WTC11 (cell line): ENCODE data around the gene COL6A5. TPM values are rescaled to one million over a fixed set of nuclear protein-coding genes. Genes with fewer than 3 reads are reported as not detected.

Source experiments
- ATAC-seq: fragments of 200-7000 bp; cut with Tn5 transposase; 2 replicates; pipeline ENCODE4 v1.10.0; 2021; ENCODE audit warnings: mild to moderate bottlenecking, moderate library complexity
- CTCF ChIA-PET: fragments of 300-600 bp; sonication (Branson Sonifier 250); formaldehyde crosslinking; loops from one replicate; lab custom pipeline; 2021; ENCODE audit warnings: antibody characterized with exemption; lab: Charles Lee
- POLR2A ChIA-PET: fragments of 350-600 bp; sonication (Branson Sonifier 250); formaldehyde crosslinking; loops from one replicate; lab custom pipeline; 2021; ENCODE audit warnings: antibody characterized with exemption; lab: Charles Lee
- DNase-seq: peaks from one replicate; pipeline ENCODE4 v3.0.0; 2021; ENCODE audit warnings: low spot score
- H3K27ac Mint-ChIP-seq: 2 replicates; pipeline ENCODE4 v1.8.0; 2021; ENCODE audit warnings: mixed read lengths
- H3K27me3 Mint-ChIP-seq: 2 replicates; pipeline ENCODE4 v1.8.0; 2021; ENCODE audit warnings: low read depth, mild to moderate bottlenecking, moderate library complexity, mixed read lengths
- H3K36me3 Mint-ChIP-seq: 2 replicates; pipeline ENCODE4 v1.8.0; 2021; ENCODE audit warnings: mixed read lengths
- H3K4me1 Mint-ChIP-seq: 2 replicates; pipeline ENCODE4 v1.8.0; 2022; ENCODE audit warnings: mixed read lengths
- H3K4me3 Mint-ChIP-seq: 2 replicates; pipeline ENCODE4 v1.8.0; 2021; ENCODE audit warnings: mild to moderate bottlenecking, moderate library complexity, mixed read lengths
- H3K9me3 Mint-ChIP-seq: 2 replicates; pipeline ENCODE4 v1.8.0; 2021; ENCODE audit warnings: mixed read lengths
- AFF4 ChIP-seq: sonication (generic); formaldehyde crosslinking; IDR thresholded peaks from 2 replicates; pipeline ENCODE4 v1.8.1; 2023; ENCODE audit warnings: mild to moderate bottlenecking, missing genetic modification reagents, borderline replicate concordance
- CREM ChIP-seq: sonication (generic); formaldehyde crosslinking; IDR thresholded peaks from 2 replicates; pipeline ENCODE4 v1.8.1; 2022; ENCODE audit warnings: mild to moderate bottlenecking, missing genetic modification reagents, moderate library complexity
- E2F1 ChIP-seq: sonication (generic); formaldehyde crosslinking; IDR thresholded peaks from 2 replicates; pipeline ENCODE4 v1.8.0; 2022; ENCODE audit warnings: mild to moderate bottlenecking, missing genetic modification reagents
- ELF4 ChIP-seq: sonication (generic); formaldehyde crosslinking; IDR thresholded peaks from 2 replicates; pipeline ENCODE4 v1.8.1; 2022; ENCODE audit warnings: low read depth, mild to moderate bottlenecking, moderate library complexity, missing genetic modification reagents
- EMX1 ChIP-seq: fragments of 250-450 bp; sonication (Bioruptor Pico); IDR thresholded peaks from 2 replicates; pipeline ENCODE4 v1.8.0; 2021; ENCODE audit warnings: mild to moderate bottlenecking
- ESRRA ChIP-seq: sonication (generic); formaldehyde crosslinking; IDR thresholded peaks from 2 replicates; pipeline ENCODE4 v1.8.1; 2022; ENCODE audit warnings: mild to moderate bottlenecking, missing genetic modification reagents, borderline replicate concordance
- FOXJ3 ChIP-seq: sonication (generic); formaldehyde crosslinking; IDR thresholded peaks from 2 replicates; pipeline ENCODE4 v1.9.0; 2021; ENCODE audit warnings: missing genetic modification reagents, mild to moderate bottlenecking, borderline replicate concordance
- GRHL2 ChIP-seq: fragments of 250-450 bp; sonication (Bioruptor Pico); IDR thresholded peaks from 2 replicates; pipeline ENCODE4 v1.8.0; 2022; ENCODE audit warnings: mild to moderate bottlenecking, moderate library complexity; ENCODE audit not compliant: insufficient replicate concordance, severe bottlenecking
- IRF2 ChIP-seq: sonication (generic); formaldehyde crosslinking; IDR thresholded peaks from 2 replicates; pipeline ENCODE4 v1.8.0; 2022; ENCODE audit warnings: low read depth, missing genetic modification reagents, borderline replicate concordance
- JAZF1 ChIP-seq: fragments of 250-450 bp; sonication (Bioruptor Pico); IDR thresholded peaks from 2 replicates; pipeline ENCODE4 v1.9.0; 2021; ENCODE audit warnings: moderate library complexity, mild to moderate bottlenecking, inconsistent platforms
- KAT7 ChIP-seq: sonication (generic); formaldehyde crosslinking; IDR thresholded peaks from 2 replicates; pipeline ENCODE4 v1.8.1; 2023; ENCODE audit warnings: missing genetic modification reagents, mild to moderate bottlenecking, borderline replicate concordance
- NFYB ChIP-seq: sonication (generic); formaldehyde crosslinking; conservative IDR thresholded peaks from 2 replicates; pipeline ENCODE4 v1.8.0; 2022; ENCODE audit warnings: low read depth, missing genetic modification reagents
- OVOL2 ChIP-seq: fragments of 250-450 bp; sonication (Bioruptor Pico); IDR thresholded peaks from 2 replicates; pipeline ENCODE4 v1.9.0; 2021; ENCODE audit warnings: mild to moderate bottlenecking, borderline replicate concordance
- SMAD3 ChIP-seq: sonication (generic); formaldehyde crosslinking; IDR thresholded peaks from 2 replicates; pipeline ENCODE4 v1.8.0; 2022; ENCODE audit warnings: missing genetic modification reagents, mild to moderate bottlenecking, borderline replicate concordance
- TCF7 ChIP-seq: sonication (generic); formaldehyde crosslinking; IDR thresholded peaks from 2 replicates; pipeline ENCODE4 v1.8.0; 2022; ENCODE audit warnings: mild to moderate bottlenecking, low read depth, missing genetic modification reagents, moderate library complexity
- TP53 ChIP-seq: sonication (generic); formaldehyde crosslinking; IDR thresholded peaks from 2 replicates; pipeline ENCODE4 v1.8.1; 2023; ENCODE audit warnings: mild to moderate bottlenecking, missing genetic modification reagents
- USF2 ChIP-seq: sonication (generic); formaldehyde crosslinking; IDR thresholded peaks from 2 replicates; pipeline ENCODE4 v1.8.1; 2023; ENCODE audit warnings: mild to moderate bottlenecking, missing genetic modification reagents, moderate library complexity
- ZBTB21 ChIP-seq: sonication (generic); formaldehyde crosslinking; IDR thresholded peaks from 2 replicates; pipeline ENCODE4 v1.8.1; 2023; ENCODE audit warnings: mild to moderate bottlenecking, missing genetic modification reagents, borderline replicate concordance
- ZBTB43 ChIP-seq: sonication (generic); formaldehyde crosslinking; IDR thresholded peaks from 2 replicates; pipeline ENCODE4 v1.8.1; 2023; ENCODE audit warnings: mild to moderate bottlenecking, missing genetic modification reagents
- ZNF138 ChIP-seq: sonication (generic); formaldehyde crosslinking; conservative IDR thresholded peaks from 2 replicates; pipeline ENCODE4 v1.8.1; 2022; ENCODE audit warnings: mild to moderate bottlenecking, moderate library complexity, missing genetic modification reagents
- ZNF281 ChIP-seq: sonication (generic); formaldehyde crosslinking; IDR thresholded peaks from 2 replicates; pipeline ENCODE4 v1.8.0; 2023; ENCODE audit warnings: mild to moderate bottlenecking, missing genetic modification reagents
- ZNF317 ChIP-seq: sonication (generic); formaldehyde crosslinking; IDR thresholded peaks from 2 replicates; pipeline ENCODE4 v1.8.1; 2023; ENCODE audit warnings: low read depth, mild to moderate bottlenecking, moderate library complexity, missing genetic modification reagents, borderline replicate concordance
- ZNF512 ChIP-seq: sonication (generic); formaldehyde crosslinking; IDR thresholded peaks from 2 replicates; pipeline ENCODE4 v1.8.1; 2022; ENCODE audit warnings: missing genetic modification reagents, borderline replicate concordance
- ZSCAN18 ChIP-seq: fragments of 250-450 bp; sonication (Bioruptor Pico); IDR thresholded peaks from 2 replicates; pipeline ENCODE4 v2.1.2; 2022; ENCODE audit warnings: mild to moderate bottlenecking, moderate library complexity
- total RNA-seq: library from RNA; stranded (reverse); gene quantifications from 3 replicates; pipeline ENCODE4 v1.2.3, GENCODE V29; 2021

The COL6A5 gene
- total RNA-seq, 1 experiment from 2014 or later, result not detected

- no peaks in the 10 kb centered on the region for H3K36me3 Mint-ChIP-seq
- ChIA-PET CTCF (no interaction called here), POLR2A (no interaction called here)
- ATAC-seq, result no peak
- no peak for DNase-seq
- peaks cover 13% of the 10 kb centered on the region for H3K4me1 Mint-ChIP-seq
- H3K27ac Mint-ChIP-seq, result no peak overlapping the region
- TF ChIP-seq EMX1 (CRISPR knock-in tag) (no peak), ESRRA (CRISPR knock-in tag) (no peak), ZNF281 (no peak), ZBTB43 (no peak), CREM (CRISPR knock-in tag) (no peak), ZSCAN18 (CRISPR knock-in tag) (no peak), ELF4 (CRISPR knock-in tag) (no peak), USF2 (CRISPR knock-in tag) (no peak), ZNF138 (CRISPR knock-in tag) (no peak), TCF7 (no peak), TP53 (no peak), ZNF512 (CRISPR knock-in tag) (no peak), KAT7 (no peak), GRHL2 (CRISPR knock-in tag) (no peak), SMAD3 (CRISPR knock-in tag) (no peak), IRF2 (CRISPR knock-in tag) (no peak)
- no peaks in the 10 kb centered on the region for H3K9me3 Mint-ChIP-seq
- no peaks in the 10 kb centered on the region for H3K27me3 Mint-ChIP-seq
- H3K4me3 Mint-ChIP-seq, result no peak overlapping the region
These were observed 146.0 kb downstream of the COL6A5 start for GRCh38 chr3:130491431-130491830.

GRCh38 chr3:130504701-130505100 lies 159.2 kb downstream of the COL6A5 start:
- H3K4me1 Mint-ChIP-seq, result peaks cover 5% of the 10 kb centered on the region
- CTCF ChIA-PET, result interaction anchor here (0.5 to 1.5 kb wide), 3 partner anchors 24 to 34 kb away, joined by 3 to 4 read pairs (median 3); no protein-coding TSS in a partner anchor
- no peaks in the 10 kb centered on the region for H3K9me3 Mint-ChIP-seq
- no peak overlapping the region for H3K4me3 Mint-ChIP-seq
- H3K27me3 Mint-ChIP-seq, result no peaks in the 10 kb centered on the region; the same call in none of the 2 replicates
- POLR2A ChIA-PET, result no interaction called here
- H3K27ac Mint-ChIP-seq, result no peak overlapping the region
- no peak for DNase-seq
- no peak for ATAC-seq
- H3K36me3 Mint-ChIP-seq, result no peaks in the 10 kb centered on the region
- TF ChIP-seq ZBTB21 (CRISPR knock-in tag), result no peak
- no peak for TF ChIP-seq E2F1 (CRISPR knock-in tag)
- TF ChIP-seq AFF4 (CRISPR knock-in tag), result no peak
- TF ChIP-seq OVOL2 (CRISPR knock-in tag), result no peak
- TF ChIP-seq JAZF1 (CRISPR knock-in tag), result no peak
- TF ChIP-seq FOXJ3 (CRISPR knock-in tag), result no peak
- TF ChIP-seq ZNF317 (CRISPR knock-in tag), result no peak
- TF ChIP-seq NFYB (CRISPR knock-in tag), result no peak
